Glomerular endothelial cell (primary cell): Measurements from ENCODE around the gene SLC24A3. TPM values are rescaled to one million over a fixed set of nuclear protein-coding genes. Genes with fewer than 3 reads are reported as not detected.

Experiments used
- DNase-seq: peaks from one replicate; pipeline ENCODE4 v3.0.0-alpha.2; 2011; ENCODE audit warnings: low read depth, low spot score; ENCODE audit errors: extremely low read depth
- total RNA-seq: library from RNA; depleted of rRNA; stranded (reverse); fragments of >200 nt; gene quantifications from 2 replicates; pipeline ENCODE4 v1.2.3, GENCODE V29; 2015

SLC24A3 gene
- total RNA-seq, 1 donor from 2014 or later = 0.18 TPM

GRCh38 chr20:19300395-19300794, 88.0 kb downstream of the SLC24A3 start:
- DNase-seq = no peak

DNA sequence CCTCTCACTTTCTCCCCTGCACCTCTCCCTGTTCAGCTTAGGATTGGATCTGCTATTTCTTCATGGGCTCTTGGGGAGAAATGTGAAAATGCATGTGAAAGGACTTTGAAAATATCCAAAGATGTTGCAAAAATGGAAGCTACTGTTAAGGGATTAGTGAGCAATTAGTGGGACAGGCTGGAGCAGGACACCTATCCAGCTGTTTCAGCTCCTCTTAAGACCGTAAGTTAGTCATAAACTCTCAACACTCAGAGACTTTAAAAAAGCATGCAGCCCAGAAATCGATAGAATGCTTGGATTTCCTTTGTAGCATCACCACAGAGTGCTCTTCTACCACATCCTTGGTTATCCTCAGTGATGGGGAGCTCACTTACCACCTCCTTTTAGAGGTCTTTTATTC, 88.7 kb downstream of the SLC24A3 start:
- DNase-seq = no peak

GRCh38 chr20:19301843-19302242, 89.4 kb downstream of the SLC24A3 start:
- DNase-seq = no peak

DNA sequence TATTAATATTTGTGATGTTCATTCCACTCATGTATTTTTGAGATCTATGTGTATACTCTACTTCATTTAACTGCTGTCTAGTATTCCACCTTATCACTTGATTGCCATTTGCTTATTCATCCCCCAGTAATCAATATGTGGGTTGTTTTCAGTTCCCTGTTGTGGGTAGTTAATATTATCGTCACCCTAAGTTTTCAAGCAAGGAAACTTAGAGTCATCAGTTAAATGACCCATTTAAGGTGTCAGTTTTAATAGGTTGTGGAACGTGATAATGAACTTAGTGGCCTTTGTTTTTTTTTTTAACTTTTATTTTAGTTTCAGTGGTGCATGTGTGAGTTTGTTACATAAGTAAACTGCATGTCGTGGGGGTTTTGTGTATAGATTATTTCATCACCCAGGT, 90.3 kb downstream of the SLC24A3 start:
- DNase-seq = no peak

DNA sequence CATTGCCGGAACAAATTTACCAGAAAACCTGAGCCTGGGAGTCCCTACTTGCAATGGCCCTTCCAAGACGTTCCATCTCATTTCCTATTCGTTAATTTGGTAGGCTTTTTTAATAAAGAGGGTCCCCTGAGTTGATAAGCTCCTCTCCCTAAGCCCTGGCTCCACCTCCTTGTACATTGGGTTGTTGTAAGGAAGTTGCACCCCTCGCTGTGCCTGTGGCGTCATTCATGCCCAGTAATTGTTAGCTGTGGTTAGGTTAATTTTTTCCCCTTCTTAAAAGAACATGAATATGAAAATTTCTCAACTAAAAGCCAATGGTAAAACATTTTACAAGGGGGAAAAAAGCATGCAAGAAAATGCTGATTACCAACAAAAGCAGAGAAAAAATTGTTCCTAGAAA, 91.9 kb downstream of the SLC24A3 start:
- DNase-seq = no peak

DNA sequence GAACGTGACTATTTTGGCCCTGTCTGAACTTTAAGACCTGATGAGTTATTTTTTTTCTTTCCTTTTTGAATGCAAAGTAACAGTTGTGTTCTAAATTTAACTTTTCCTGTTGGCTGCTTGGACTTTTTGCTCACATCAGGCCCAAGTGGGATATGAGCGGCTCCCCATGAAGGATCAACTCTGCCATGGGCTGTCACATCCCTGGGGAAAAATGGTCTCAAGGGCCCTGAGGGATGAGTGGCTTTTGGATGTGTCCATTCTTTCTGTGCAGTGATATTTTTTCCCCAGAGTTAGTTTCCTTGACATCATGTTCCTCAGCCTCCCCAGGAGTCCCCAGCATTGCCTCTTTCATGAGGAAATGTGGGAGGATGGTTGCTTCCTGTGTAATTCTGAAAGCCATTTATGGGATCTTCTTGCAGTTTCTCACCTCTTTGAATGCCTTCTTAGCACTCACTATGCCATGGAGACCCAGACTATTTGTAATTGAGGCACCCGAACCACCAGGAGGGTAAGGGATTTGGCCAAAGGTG, 92.5 kb downstream of the SLC24A3 start:
- DNase-seq = no peak

DNA sequence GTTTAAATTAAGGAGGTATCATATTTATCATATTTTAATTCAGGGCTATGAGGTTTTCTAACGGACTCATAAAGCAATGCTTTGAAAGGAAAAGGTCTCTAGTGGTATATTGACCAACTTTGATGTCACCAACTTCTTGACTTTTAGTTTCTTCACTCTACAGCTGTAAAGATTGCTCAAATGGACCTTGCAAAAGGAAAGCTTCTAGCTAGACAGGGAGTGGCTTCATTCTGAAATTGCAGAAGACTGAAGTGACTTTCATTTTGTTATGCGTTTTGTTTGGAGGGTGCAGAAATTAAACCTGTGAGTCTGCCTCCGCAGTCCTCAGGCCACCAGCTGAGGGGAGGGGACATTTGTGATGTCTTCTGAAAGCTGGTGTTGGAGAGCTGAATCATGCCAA, 95.7 kb downstream of the SLC24A3 start:
- DNase-seq = no peak

DNA sequence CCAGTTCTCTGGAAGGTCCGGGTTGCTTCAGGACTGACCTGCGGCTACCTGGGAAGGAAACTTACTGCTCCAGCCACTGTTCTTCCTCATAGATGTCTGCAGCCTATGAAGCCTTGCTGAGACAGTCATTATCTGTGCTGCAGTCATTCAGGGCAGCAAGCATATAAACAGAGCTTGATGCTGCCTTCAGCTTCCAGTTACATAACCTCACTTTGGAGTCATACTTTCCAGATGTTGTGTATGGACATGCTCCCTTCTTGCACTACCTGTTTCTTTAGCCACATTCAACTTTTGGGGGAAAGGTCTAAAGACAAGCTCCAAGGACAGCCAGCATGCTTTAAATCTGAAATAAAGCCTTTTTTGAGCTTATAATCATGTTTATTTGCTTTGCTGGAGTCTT, 98.1 kb downstream of the SLC24A3 start:
- no peak for DNase-seq

DNA sequence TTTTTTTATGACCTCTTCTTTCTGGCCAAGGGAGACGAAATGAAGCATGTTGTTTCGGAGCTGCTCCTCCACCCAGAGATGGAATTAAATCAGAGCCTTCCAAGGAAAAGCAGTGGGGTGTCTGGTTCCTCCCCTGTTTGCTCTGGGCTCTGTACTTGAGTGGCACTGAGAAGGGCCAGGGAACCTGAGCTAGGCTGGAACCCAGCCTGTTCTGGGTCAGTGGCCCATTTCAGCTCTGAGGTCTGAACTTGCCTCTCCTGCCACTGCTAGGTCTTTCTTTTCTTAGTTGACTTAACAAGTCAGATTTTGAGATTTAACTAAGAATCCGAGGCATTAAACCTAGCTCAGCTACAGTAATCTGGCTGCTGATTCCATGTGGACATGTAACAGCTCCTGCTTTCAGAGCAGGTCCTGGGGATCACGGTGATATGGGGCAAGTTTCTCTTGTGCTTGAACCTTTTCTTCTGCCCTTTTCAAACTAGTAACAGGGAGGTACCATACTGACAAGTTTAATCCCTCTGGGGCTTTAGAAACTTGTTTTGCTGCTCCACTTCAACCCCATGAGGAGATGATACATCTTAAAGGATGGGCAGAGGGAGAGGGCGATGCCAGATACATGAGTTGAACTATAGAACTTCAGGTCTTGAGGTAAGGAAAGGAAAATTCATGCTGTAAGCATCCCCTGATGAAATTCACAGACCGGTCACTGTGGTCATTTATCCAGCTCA, 101.1 kb downstream of the SLC24A3 start:
- DNase-seq = no peak

DNA sequence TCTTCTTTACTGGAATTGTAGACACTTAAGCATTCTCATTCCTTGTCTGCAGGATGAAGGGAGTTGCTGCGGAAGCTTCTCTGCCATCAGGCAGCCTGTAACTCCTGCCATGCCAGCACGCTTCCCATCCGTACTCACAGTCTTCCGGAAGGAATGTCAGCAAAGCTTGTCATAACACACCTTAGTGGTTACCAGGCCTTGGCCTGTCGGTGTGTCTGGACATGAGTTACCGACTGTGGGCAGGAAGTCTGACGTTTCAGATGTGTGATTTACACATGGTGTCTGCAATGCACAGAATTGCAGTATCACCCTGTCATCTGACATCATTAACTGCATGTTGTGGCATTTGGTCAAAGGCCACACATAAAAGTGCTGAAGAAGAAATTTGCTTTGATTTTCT, 102.2 kb downstream of the SLC24A3 start:
- DNase-seq = no peak

GRCh38 chr20:19317237-19318069, 105.0 kb downstream of the SLC24A3 start:
- no peak for DNase-seq

- DNase-seq = no peak
Observed at GRCh38 chr20:19318610-19319009, 106.2 kb downstream of the SLC24A3 start.

- no peak for DNase-seq
Observed at GRCh38 chr20:19320005-19320404, 107.6 kb downstream of the SLC24A3 start.

DNA sequence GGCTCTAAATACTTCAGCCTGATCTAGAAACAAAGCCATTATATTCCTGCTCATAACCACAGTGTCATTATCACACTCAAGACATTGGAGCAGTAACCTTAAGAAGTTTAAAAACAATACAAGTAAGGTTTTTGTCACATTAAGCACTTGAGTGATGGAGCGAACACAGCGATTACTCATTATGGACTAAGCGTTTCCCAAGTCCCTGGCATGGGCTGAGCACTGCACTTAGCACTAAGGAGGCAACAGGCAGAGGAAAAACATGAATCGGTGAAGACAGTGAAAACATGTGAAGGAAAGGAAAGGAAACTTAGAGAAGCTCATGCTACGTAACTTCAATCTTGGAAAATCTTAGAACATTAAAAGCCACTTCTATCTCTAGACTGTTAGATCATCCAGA, 108.7 kb downstream of the SLC24A3 start:
- no peak for DNase-seq

DNA sequence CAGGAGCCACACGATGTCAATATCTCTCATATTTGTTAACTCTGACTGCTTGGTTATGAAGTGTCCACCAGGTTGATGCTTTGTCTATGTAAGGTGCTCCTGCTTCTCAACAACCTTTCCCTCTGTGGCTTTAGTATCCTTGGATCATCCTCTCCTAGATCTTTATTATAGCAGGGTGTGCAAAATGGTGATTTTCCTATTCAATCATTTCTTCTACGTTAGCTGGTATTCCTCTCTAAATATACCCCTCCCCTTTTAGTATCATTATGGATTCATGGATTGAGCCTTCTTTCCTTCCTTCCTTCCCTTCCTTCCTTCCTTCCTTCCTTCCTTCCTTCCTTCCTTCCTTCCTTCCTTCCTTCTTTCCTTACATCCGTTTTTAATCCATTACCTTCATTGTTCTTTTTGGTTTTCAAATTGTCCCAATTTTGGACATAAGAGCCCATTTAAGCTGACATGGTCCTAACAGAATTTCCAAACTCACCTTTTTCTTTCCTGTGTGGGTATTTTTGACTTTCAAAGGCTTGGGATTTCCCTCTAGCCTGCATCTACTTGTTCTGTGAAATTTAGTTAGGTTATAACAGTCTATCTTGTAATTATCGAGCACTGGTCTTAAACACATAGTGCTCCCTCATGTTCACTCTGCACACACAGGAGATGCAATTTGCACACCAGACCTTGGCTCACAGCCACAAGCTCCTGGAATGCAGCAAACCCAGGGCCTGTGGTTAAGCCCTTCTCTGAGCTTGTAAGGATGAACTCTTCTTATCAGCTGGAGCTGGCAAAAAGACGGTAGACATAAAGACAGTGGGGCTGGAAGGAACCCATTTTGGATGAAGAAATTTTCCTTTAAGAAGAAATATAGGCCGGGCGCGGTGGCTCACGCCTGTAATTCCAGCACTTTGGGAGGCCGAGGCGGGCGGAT, 109.9 kb downstream of the SLC24A3 start:
- no peak for DNase-seq

GRCh38 chr20:19327401-19327800, 115.0 kb downstream of the SLC24A3 start:
- DNase-seq = no peak

DNA sequence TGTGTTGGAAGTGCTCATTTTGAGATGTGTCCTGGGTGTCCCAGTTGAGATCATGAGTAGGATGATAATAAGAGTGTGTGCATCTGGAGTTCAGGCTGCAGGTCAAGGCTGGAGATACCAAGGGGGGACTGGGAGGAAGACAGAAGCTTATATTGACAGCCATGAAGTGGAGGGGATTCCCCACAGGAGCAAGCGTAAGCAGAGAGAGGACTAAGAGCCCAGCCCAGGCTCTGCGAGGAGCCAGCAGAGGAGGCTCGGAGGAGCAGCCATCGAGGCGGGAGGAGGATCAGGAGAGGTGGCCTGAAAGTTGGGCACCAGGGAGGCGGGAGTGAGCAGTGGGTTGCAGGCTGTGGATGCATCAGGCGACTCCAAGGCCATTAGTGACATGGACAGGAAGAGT, 116.2 kb downstream of the SLC24A3 start:
- no peak for DNase-seq

DNA sequence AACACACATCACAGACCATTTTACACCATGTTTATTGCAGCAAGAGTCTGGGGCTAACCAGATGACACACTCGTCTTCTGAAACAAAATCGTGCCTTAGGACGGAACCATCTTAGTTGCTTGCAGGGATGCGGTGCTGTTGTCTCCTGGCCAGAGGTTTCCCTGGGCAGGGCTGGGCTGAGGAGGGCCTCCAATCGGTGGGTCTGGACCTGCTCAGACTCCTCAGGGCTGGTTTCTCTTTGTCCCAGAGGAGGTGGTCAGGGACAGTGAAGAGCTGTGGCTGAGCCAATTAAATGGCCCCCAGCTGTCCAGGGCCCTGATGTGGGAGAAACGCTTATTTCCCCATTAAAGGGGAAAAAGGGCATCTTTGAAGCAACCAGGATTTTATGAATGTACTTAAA, 117.6 kb downstream of the SLC24A3 start:
- DNase-seq = no peak

GRCh38 chr20:19330731-19331130, 118.3 kb downstream of the SLC24A3 start:
- no peak for DNase-seq

DNA sequence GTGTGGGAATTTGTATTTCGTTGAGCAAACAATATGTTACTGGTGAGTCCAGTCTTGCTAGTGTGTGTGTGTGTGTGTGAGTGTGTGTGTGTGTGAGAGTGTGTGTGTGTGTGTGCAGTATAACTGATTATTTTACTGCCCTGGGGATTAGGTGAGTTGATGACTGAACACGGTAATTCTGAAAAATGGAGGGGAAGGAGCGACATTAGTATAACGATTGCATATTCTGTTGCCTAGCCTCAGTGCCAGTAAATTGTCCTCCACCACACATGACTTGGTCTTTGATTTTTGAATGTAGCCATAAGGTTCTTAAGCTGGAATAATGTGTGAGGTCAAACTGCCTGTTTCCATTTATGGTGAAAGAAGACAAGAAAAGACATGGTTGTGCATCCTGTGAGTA, 121.1 kb downstream of the SLC24A3 start:
- no peak for DNase-seq

DNA sequence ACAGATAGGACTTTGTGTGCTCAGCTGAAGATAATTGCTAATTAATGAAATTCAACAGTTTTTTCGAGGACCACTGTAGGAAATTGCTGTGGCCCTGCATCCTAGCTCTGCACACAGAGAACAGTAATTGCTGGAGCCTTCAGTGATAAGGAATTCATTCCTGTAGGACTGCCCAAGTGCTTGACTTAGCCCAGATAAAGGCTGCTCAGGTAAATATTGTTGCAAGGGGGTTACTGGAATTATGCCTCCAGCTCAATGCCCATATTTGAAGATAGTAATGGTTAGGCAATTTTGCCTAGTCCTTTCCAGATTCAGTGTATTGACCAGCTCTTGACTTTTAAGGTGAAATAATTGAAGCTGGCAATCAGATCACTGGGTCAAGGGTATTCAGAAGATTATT, 122.9 kb downstream of the SLC24A3 start:
- no peak for DNase-seq
